CD8-positive, alpha-beta memory T cell (primary cell): ENCODE results near the gene NLRP9. TPM values are rescaled to one million over a fixed set of nuclear protein-coding genes. Genes with fewer than 3 reads are reported as not detected.

Experiments
- CTCF ChIA-PET: fragments of 350-600 bp; sonication (Branson Sonifier 250); formaldehyde crosslinking; loops from one replicate; lab custom pipeline; 2021; ENCODE audit warnings: antibody characterized with exemption; lab: Charles Lee
- POLR2A ChIA-PET: fragments of 350-600 bp; sonication (Branson Sonifier 250); formaldehyde crosslinking; loops from one replicate; lab custom pipeline; 2021; ENCODE audit warnings: antibody characterized with exemption; lab: Charles Lee
- DNase-seq, 5 donors: peaks; one replicate each; pipeline versions ENCODE4 v3.0.0 to v3.0.0-alpha.2; 2020 to 2022; ENCODE audit warnings: mixed read lengths in 1 of 5
- H3K27ac ChIP-seq: one replicate; pipeline ENCODE4 v1.7.0; 2013; ENCODE audit warnings: low read depth, mild to moderate bottlenecking, low read length, moderate library complexity
- H3K27me3 ChIP-seq: 2 replicates; pipeline ENCODE4 v1.7.0; 2013; ENCODE audit warnings: low read length, mild to moderate bottlenecking; ENCODE audit not compliant: insufficient read depth, poor library complexity, severe bottlenecking
- H3K36me3 ChIP-seq: 2 replicates; pipeline ENCODE4 v1.7.0; 2013; ENCODE audit warnings: mild to moderate bottlenecking, low read length, moderate library complexity; ENCODE audit not compliant: insufficient read depth
- H3K4me1 ChIP-seq: 2 replicates; pipeline ENCODE4 v1.7.0; 2013; ENCODE audit warnings: mild to moderate bottlenecking, low read length, moderate library complexity; ENCODE audit not compliant: insufficient read depth
- H3K4me3 ChIP-seq: 2 replicates; pipeline ENCODE4 v1.7.0; 2013; ENCODE audit warnings: mild to moderate bottlenecking, low read length
- H3K9me3 ChIP-seq: 2 replicates; pipeline ENCODE4 v1.7.0; 2013; ENCODE audit warnings: mild to moderate bottlenecking, low read length
- H3K27ac Mint-ChIP-seq, 8 donors: one replicate each; pipeline ENCODE4 v1.8.0; 2020 to 2021; ENCODE audit warnings: mixed read lengths in 8 of 8, mild to moderate bottlenecking in 6 of 8, inconsistent platforms in 3 of 8, moderate library complexity in 3 of 8
- H3K27me3 Mint-ChIP-seq, 2 donors: one replicate each; pipeline ENCODE4 v1.8.0; 2020 to 2021; ENCODE audit warnings: mixed read lengths in 2 of 2, mild to moderate bottlenecking in 1 of 2, moderate library complexity in 1 of 2
- H3K36me3 Mint-ChIP-seq, 3 donors: one replicate each; pipeline ENCODE4 v1.8.0; 2020 to 2021; ENCODE audit warnings: mixed read lengths in 3 of 3, inconsistent platforms in 1 of 3, mild to moderate bottlenecking in 1 of 3
- H3K4me1 Mint-ChIP-seq, 3 donors: one replicate each; pipeline ENCODE4 v1.8.0; 2020 to 2021; ENCODE audit warnings: mixed read lengths in 3 of 3, inconsistent platforms in 1 of 3, mild to moderate bottlenecking in 1 of 3
- H3K4me3 Mint-ChIP-seq, 7 donors: one replicate each; pipeline ENCODE4 v1.8.0; 2020 to 2021; ENCODE audit warnings: mixed read lengths in 7 of 7, mild to moderate bottlenecking in 6 of 7, moderate library complexity in 4 of 7, inconsistent platforms in 2 of 7
- H3K9me3 Mint-ChIP-seq, 5 donors: one replicate each; pipeline ENCODE4 v1.8.0; 2020 to 2022; ENCODE audit warnings: mixed read lengths in 5 of 5, mild to moderate bottlenecking in 3 of 5, moderate library complexity in 2 of 5, inconsistent platforms in 1 of 5
- polyA plus RNA-seq: library from polyadenylated mRNA; unstranded; fragments of 300-500 nt; fragmentation: Illumina TruSeq; gene quantifications from one replicate; pipeline ENCODE4 v1.2.3, GENCODE V29; 2021
- total RNA-seq, 2 experiments: library from RNA; stranded (reverse); gene quantifications; one replicate each; pipeline ENCODE4 v1.2.3, GENCODE V29; 2021

The NLRP9 gene
- total and polyA plus RNA-seq, 3 experiments from 2014 or later: not detected

- no peak overlapping the region for H3K4me3 ChIP-seq
These were observed 79.2 kb downstream of the NLRP9 start for GRCh38 chr19:55658846-55659459.

More at GRCh38 chr19:55658846-55659459, 79.2 kb downstream of the NLRP9 start:
- Histone ChIP-seq H3K4me1 (peaks cover 44% of the 10 kb centered on the region), H3K27me3 (no peaks in the 10 kb centered on the region), H3K27ac (no peak overlapping the region), H3K9me3 (no peaks in the 10 kb centered on the region), H3K36me3 (peaks cover 48% of the 10 kb centered on the region)
- H3K36me3 Mint-ChIP-seq: peaks cover 9 to 74% (median 19%) of the 10 kb centered on the region in 3 donors
- ChIA-PET POLR2A (no interaction called here), CTCF (interaction anchor here (1.6 to 2.9 kb wide), 2 partner anchors 9 to 12 kb away, joined by 3 to 10 read pairs; no protein-coding TSS in a partner anchor)
- no peak for DNase-seq
- H3K4me1 Mint-ChIP-seq: peaks cover 51 to 77% (median 59%) of the 10 kb centered on the region in 3 donors
- peak overlapping the region in 7 of 8 donors; percentile 56 to 99 (median 87) for H3K27ac Mint-ChIP-seq
- peak overlapping the region in 3 of 7 donors; percentile 61 to 92 (median 75) for H3K4me3 Mint-ChIP-seq
- H3K9me3 Mint-ChIP-seq: peaks cover 0 to 3% (median 0%) of the 10 kb centered on the region in 5 donors
- H3K27me3 Mint-ChIP-seq: peaks cover 0 to 4% of the 10 kb centered on the region in 2 donors

Other genes starting within 250 kb of the NLRP9 start
- gene SSC5D, start 250.0 kb downstream of the NLRP9 start, total RNA-seq: 1 to 10 TPM in 1 of 2 experiments, under 1 TPM in 1; 0.35 to 1.2 TPM
- not detected for gene SSC5D, start 250.0 kb downstream of the NLRP9 start, polyA plus RNA-seq
- gene SBK2, start 201.3 kb downstream of the NLRP9 start, total RNA-seq: not detected
- gene SBK2, start 201.3 kb downstream of the NLRP9 start, polyA plus RNA-seq: not detected
- not detected for gene SBK3, start 192.9 kb downstream of the NLRP9 start, total RNA-seq
- not detected for gene SBK3, start 192.9 kb downstream of the NLRP9 start, polyA plus RNA-seq
- gene ZNF579, start 157.6 kb downstream of the NLRP9 start, total RNA-seq: 1 to 10 TPM; 6.0 to 6.6 TPM
- gene ZNF579, start 157.6 kb downstream of the NLRP9 start, polyA plus RNA-seq: 0.35 TPM
- gene FIZ1, start 138.9 kb downstream of the NLRP9 start, total RNA-seq: 10 to 100 TPM; 23.9 to 25.8 TPM
- gene FIZ1, start 138.9 kb downstream of the NLRP9 start, polyA plus RNA-seq: 4.6 TPM
- 10 to 100 TPM; 13.9 to 15.8 TPM for gene ZNF524, start 138.1 kb downstream of the NLRP9 start, total RNA-seq
- 35.9 TPM for gene ZNF524, start 138.1 kb downstream of the NLRP9 start, polyA plus RNA-seq
- 10 to 100 TPM; 12.7 to 15.3 TPM for gene ZNF865, start 132.8 kb downstream of the NLRP9 start, total RNA-seq
- gene ZNF865, start 132.8 kb downstream of the NLRP9 start, polyA plus RNA-seq: 0.21 TPM
- gene ZNF784, start 113.8 kb downstream of the NLRP9 start, total RNA-seq: 1 to 10 TPM; 2.6 to 2.9 TPM
- 1.0 TPM for gene ZNF784, start 113.8 kb downstream of the NLRP9 start, polyA plus RNA-seq
- gene ZNF580, start 97.4 kb downstream of the NLRP9 start, total RNA-seq: 10 to 100 TPM; 39.6 to 41.3 TPM
- 15.2 TPM for gene ZNF580, start 97.4 kb downstream of the NLRP9 start, polyA plus RNA-seq
- gene ZNF581, start 94.8 kb downstream of the NLRP9 start, total RNA-seq: 10 to 100 TPM; 32.8 to 34.4 TPM
- 23.4 TPM for gene ZNF581, start 94.8 kb downstream of the NLRP9 start, polyA plus RNA-seq
- gene CCDC106, start 90.2 kb downstream of the NLRP9 start, total RNA-seq: 1 to 10 TPM; 2.0 to 2.2 TPM
- 0.54 TPM for gene CCDC106, start 90.2 kb downstream of the NLRP9 start, polyA plus RNA-seq
- 100 to 1,000 TPM; 374 to 386 TPM for gene U2AF2, start 83.4 kb downstream of the NLRP9 start, total RNA-seq
- 9.5 TPM for gene U2AF2, start 83.4 kb downstream of the NLRP9 start, polyA plus RNA-seq
- 10 to 100 TPM; 39.0 to 40.2 TPM for gene EPN1, start 63.2 kb downstream of the NLRP9 start, total RNA-seq
- 20.2 TPM for gene EPN1, start 63.2 kb downstream of the NLRP9 start, polyA plus RNA-seq
- not detected for gene RFPL4A, start 20.7 kb upstream of the NLRP9 start, total RNA-seq
- not detected for gene RFPL4A, start 20.7 kb upstream of the NLRP9 start, polyA plus RNA-seq
- not detected for gene RFPL4AL1, start 30.7 kb upstream of the NLRP9 start, total RNA-seq
- gene RFPL4AL1, start 30.7 kb upstream of the NLRP9 start, polyA plus RNA-seq: not detected
- under 1 TPM; 0.07 to 0.11 TPM for gene NLRP11, start 93.6 kb upstream of the NLRP9 start, total RNA-seq
- not detected for gene NLRP11, start 93.6 kb upstream of the NLRP9 start, polyA plus RNA-seq
- not detected for gene NLRP4, start 98.1 kb upstream of the NLRP9 start, total RNA-seq
- not detected for gene NLRP4, start 98.1 kb upstream of the NLRP9 start, polyA plus RNA-seq
- gene NLRP13, start 193.9 kb upstream of the NLRP9 start, total RNA-seq: not detected
- gene NLRP13, start 193.9 kb upstream of the NLRP9 start, polyA plus RNA-seq: not detected
- not detected for gene NLRP8, start 209.4 kb upstream of the NLRP9 start, total RNA-seq
- gene NLRP8, start 209.4 kb upstream of the NLRP9 start, polyA plus RNA-seq: not detected
- gene NLRP5, start 248.4 kb upstream of the NLRP9 start, total RNA-seq: not detected
- not detected for gene NLRP5, start 248.4 kb upstream of the NLRP9 start, polyA plus RNA-seq